HepG2 (cell line): Measurements from ENCODE around the gene CLDND2. TPM values are rescaled to one million over a fixed set of nuclear protein-coding genes. Genes with fewer than 3 reads are reported as not detected.

Experiments
- CERS6 ChIP-seq: sonication (generic); formaldehyde crosslinking; IDR thresholded peaks from 2 replicates; pipeline ENCODE4 v1.5.0; 2020; ENCODE audit warnings: missing genetic modification reagents
- CHD4 ChIP-seq: fragments of 200-600 bp; sonication (generic); IDR thresholded peaks from 2 replicates; pipeline ENCODE4 v1.7.0; 2017; ENCODE audit warnings: mild to moderate bottlenecking, low read length, borderline replicate concordance
- HHEX ChIP-seq: IDR thresholded peaks from 2 replicates; pipeline ENCODE4 v1.6.1; 2016; ENCODE audit warnings: control low read depth
- HOXA5 ChIP-seq: sonication (generic); formaldehyde crosslinking; IDR thresholded peaks from 2 replicates; pipeline ENCODE4 v1.4.0; 2020; ENCODE audit warnings: missing genetic modification reagents
- MLLT10 ChIP-seq: sonication (generic); formaldehyde crosslinking; IDR thresholded peaks from 2 replicates; pipeline ENCODE4 v1.4.0; 2020; ENCODE audit warnings: missing genetic modification reagents
- MZF1 ChIP-seq: sonication (generic); formaldehyde crosslinking; IDR thresholded peaks from 2 replicates; pipeline ENCODE4 v1.8.1; 2023; ENCODE audit warnings: mild to moderate bottlenecking, missing genetic modification reagents, borderline replicate concordance
- NRL ChIP-seq: sonication (generic); formaldehyde crosslinking; IDR thresholded peaks from 2 replicates; pipeline ENCODE4 v1.5.0; 2020; ENCODE audit warnings: missing genetic modification reagents, mild to moderate bottlenecking, moderate library complexity, borderline replicate concordance
- ONECUT2 ChIP-seq: sonication (generic); formaldehyde crosslinking; IDR thresholded peaks from 2 replicates; pipeline ENCODE4 v1.4.0; 2020; ENCODE audit warnings: missing genetic modification reagents
- PCBP1 ChIP-seq: fragments of 200-400 bp; formaldehyde crosslinking; IDR thresholded peaks from 2 replicates; pipeline ENCODE4 v1.6.1; 2017; ENCODE audit warnings: mild to moderate bottlenecking, low read depth, low read length, borderline replicate concordance
- SALL1 ChIP-seq: sonication (generic); formaldehyde crosslinking; IDR thresholded peaks from 2 replicates; pipeline ENCODE4 v1.8.0; 2022; ENCODE audit warnings: mild to moderate bottlenecking, missing genetic modification reagents
- SP4 ChIP-seq: sonication (generic); formaldehyde crosslinking; IDR thresholded peaks from 2 replicates; pipeline ENCODE4 v1.8.1; 2023; ENCODE audit warnings: mild to moderate bottlenecking, missing genetic modification reagents
- SYNCRIP ChIP-seq: fragments of 200-400 bp; formaldehyde crosslinking; IDR thresholded peaks from 2 replicates; pipeline ENCODE4 v1.6.1; 2018; ENCODE audit warnings: mild to moderate bottlenecking, low read depth, low read length; ENCODE audit not compliant: insufficient read depth
- ZNF12 ChIP-seq: sonication (generic); formaldehyde crosslinking; IDR thresholded peaks from 2 replicates; pipeline ENCODE4 v1.5.0; 2020; ENCODE audit warnings: missing genetic modification reagents
- ZNF337 ChIP-seq: sonication (generic); formaldehyde crosslinking; IDR thresholded peaks from 2 replicates; pipeline ENCODE4 v1.5.1; 2020; ENCODE audit warnings: missing genetic modification reagents, low read depth, mild to moderate bottlenecking, borderline replicate concordance
- ZNF510 ChIP-seq: sonication (generic); formaldehyde crosslinking; IDR thresholded peaks from 2 replicates; pipeline ENCODE4 v1.4.0; 2020; ENCODE audit warnings: low read depth, mild to moderate bottlenecking, missing genetic modification reagents
- ZNF724P ChIP-seq: sonication (generic); formaldehyde crosslinking; IDR thresholded peaks from 2 replicates; pipeline ENCODE4 v1.8.0; 2022; ENCODE audit warnings: missing genetic modification reagents, borderline replicate concordance
- polyA plus RNA-seq, 8 experiments: library from polyadenylated mRNA; depleted of rRNA in 3 of 8; stranded (reverse) in 7 of 8; unstranded in 1 of 8; fragments of >200 nt; fragmentation: Illumina TruSeq in 4 of 8; extraction: Trizol in 4 of 8; gene quantifications; 2 replicates each; pipeline versions ENCODE4 v1.2.1 to v1.2.3, GENCODE V29; 2011 to 2016; ENCODE audit warnings: low read depth in 4 of 8, missing spikeins in 1 of 8, mixed read lengths in 1 of 8; ENCODE audit not compliant: insufficient read depth in 1 of 8
- total RNA-seq, 5 experiments: library from RNA; depleted of rRNA; stranded (reverse); fragments of >200 nt; fragmentation: Illumina TruSeq; extraction: Trizol; gene quantifications; 2 replicates each; pipeline ENCODE4 v1.2.3, GENCODE V29; 2016; ENCODE audit warnings: low read depth in 1 of 5
- TF ChIP-seq, protein P1 (sequence below): sonication (generic); formaldehyde crosslinking; conservative IDR thresholded peaks from 2 replicates; pipeline ENCODE4 v1.5.0; 2020; ENCODE audit warnings: missing genetic modification reagents
- TF ChIP-seq, protein P2 (sequence below), 2 experiments: sonication (generic) in 1 of 2; formaldehyde crosslinking in 1 of 2; IDR thresholded peaks; 2 replicates each; pipeline versions ENCODE4 v1.4.0 to v1.6.1; 2016 to 2020; ENCODE audit warnings: borderline replicate concordance in 1 of 2, low read depth in 1 of 2, mild to moderate bottlenecking in 1 of 2, missing genetic modification reagents in 1 of 2
- TF ChIP-seq, protein P3 (sequence below): IDR thresholded peaks from 2 replicates; pipeline ENCODE4 v1.6.1; 2016
- TF ChIP-seq, protein P4 (sequence below): IDR thresholded peaks from 2 replicates; pipeline ENCODE4 v1.6.1; 2018; ENCODE audit warnings: missing genetic modification reagents, mild to moderate bottlenecking, missing compliant biosample characterization

CLDND2 gene
- total and polyA plus RNA-seq, 2 of the 13 experiments (the other 11 are each of a cell fraction or from before 2014, with no cell fraction given), result 0.84 to 1.8 TPM

DNA sequence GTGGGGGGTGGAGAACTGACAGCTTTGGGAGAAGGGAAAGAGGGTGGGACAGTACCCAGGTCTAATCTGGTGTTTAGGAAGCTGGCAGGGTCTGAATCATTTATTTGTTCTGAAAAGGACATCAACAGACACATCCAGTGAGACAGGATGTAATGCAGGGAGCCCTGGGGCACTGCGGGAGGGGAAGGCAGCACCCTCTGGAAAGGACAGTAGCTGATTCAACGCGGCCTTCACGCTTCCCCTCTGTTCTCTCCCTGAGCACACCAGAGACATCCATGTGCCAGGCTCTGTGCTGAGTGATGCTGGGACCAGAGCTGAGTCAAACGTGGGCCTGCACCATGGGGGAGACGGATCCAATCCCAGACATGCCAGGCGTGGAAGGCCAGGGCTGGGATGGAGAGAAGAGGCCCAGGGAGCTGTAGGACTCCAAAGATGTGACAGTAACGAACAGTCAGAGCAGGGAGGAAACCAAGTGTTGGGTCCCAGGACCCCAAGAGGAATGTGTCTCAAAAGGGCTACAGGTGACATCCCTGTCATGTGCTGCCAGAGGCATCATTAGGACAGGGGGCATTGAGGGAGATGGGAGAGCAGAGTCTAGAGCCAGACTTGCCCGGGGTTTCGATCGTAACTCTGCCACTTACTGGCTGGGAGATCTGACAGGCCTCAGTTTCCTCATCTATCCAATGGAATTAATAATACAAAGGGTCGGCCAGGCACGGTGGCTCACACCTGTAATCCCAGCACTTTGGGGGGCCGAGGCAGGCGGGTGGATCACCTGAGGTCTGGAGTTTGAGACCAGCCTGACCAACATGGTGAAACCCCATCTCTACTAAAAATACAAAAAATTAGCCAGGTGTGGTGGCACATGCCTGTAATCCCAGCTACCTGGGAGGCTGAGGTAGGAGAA lies 4.3 kb downstream of the CLDND2 start (continued):
- TF ChIP-seq, protein P1, sequence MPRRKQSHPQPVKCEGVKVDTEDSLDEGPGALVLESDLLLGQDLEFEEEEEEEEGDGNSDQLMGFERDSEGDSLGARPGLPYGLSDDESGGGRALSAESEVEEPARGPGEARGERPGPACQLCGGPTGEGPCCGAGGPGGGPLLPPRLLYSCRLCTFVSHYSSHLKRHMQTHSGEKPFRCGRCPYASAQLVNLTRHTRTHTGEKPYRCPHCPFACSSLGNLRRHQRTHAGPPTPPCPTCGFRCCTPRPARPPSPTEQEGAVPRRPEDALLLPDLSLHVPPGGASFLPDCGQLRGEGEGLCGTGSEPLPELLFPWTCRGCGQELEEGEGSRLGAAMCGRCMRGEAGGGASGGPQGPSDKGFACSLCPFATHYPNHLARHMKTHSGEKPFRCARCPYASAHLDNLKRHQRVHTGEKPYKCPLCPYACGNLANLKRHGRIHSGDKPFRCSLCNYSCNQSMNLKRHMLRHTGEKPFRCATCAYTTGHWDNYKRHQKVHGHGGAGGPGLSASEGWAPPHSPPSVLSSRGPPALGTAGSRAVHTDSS, result no peak
- TF ChIP-seq, protein P2, sequence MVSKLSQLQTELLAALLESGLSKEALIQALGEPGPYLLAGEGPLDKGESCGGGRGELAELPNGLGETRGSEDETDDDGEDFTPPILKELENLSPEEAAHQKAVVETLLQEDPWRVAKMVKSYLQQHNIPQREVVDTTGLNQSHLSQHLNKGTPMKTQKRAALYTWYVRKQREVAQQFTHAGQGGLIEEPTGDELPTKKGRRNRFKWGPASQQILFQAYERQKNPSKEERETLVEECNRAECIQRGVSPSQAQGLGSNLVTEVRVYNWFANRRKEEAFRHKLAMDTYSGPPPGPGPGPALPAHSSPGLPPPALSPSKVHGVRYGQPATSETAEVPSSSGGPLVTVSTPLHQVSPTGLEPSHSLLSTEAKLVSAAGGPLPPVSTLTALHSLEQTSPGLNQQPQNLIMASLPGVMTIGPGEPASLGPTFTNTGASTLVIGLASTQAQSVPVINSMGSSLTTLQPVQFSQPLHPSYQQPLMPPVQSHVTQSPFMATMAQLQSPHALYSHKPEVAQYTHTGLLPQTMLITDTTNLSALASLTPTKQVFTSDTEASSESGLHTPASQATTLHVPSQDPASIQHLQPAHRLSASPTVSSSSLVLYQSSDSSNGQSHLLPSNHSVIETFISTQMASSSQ (IDR thresholded peaks at IDR 0.05; ENCODE audit: low read depth), result no peak
- TF ChIP-seq, protein P2 (CRISPR knock-in tag; IDR thresholded peaks at IDR 0.05; ENCODE audit: borderline replicate concordance), result no peak
- TF ChIP-seq ZNF12 (CRISPR knock-in tag) (no peak), MLLT10 (CRISPR knock-in tag) (no peak), HOXA5 (CRISPR knock-in tag) (no peak), SP4 (no peak), CHD4 (no peak), ONECUT2 (CRISPR knock-in tag) (no peak), SYNCRIP (no peak), ZNF724P (no peak), ZNF510 (no peak), CERS6 (CRISPR knock-in tag) (no peak), NRL (0 out of 2 replicates have a peak, but pooled peaks have one; percentile 36), SALL1 (peak; percentile 47; the same call in 1 of the 2 replicates), HHEX (CRISPR knock-in tag) (no peak), ZNF337 (peak; percentile 28; the same call in 1 of the 2 replicates), PCBP1 (no peak), MZF1 (no peak)
- TF ChIP-seq, protein P3, sequence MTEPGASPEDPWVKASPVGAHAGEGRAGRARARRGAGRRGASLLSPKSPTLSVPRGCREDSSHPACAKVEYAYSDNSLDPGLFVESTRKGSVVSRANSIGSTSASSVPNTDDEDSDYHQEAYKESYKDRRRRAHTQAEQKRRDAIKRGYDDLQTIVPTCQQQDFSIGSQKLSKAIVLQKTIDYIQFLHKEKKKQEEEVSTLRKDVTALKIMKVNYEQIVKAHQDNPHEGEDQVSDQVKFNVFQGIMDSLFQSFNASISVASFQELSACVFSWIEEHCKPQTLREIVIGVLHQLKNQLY (CRISPR knock-in tag), result no peak
- TF ChIP-seq, protein P4, sequence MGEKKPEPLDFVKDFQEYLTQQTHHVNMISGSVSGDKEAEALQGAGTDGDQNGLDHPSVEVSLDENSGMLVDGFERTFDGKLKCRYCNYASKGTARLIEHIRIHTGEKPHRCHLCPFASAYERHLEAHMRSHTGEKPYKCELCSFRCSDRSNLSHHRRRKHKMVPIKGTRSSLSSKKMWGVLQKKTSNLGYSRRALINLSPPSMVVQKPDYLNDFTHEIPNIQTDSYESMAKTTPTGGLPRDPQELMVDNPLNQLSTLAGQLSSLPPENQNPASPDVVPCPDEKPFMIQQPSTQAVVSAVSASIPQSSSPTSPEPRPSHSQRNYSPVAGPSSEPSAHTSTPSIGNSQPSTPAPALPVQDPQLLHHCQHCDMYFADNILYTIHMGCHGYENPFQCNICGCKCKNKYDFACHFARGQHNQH (CRISPR knock-in tag), result no peak
